Ovary (tissue), 3 donors: Measurements from ENCODE around the gene ADGRE3.

Source experiments
- CTCF ChIP-seq, 3 donors: fragments of 450-650 bp in 2 of 3; fragments of 200-600 bp in 1 of 3; IDR thresholded peaks; one replicate each; pipeline versions ENCODE4 v1.5.1 to v1.8.0; 2016 to 2022; ENCODE audit warnings: antibody characterized with exemption in 3 of 3, mild to moderate bottlenecking in 1 of 3
- EP300 ChIP-seq: sonication (generic); formaldehyde crosslinking; IDR thresholded peaks from one replicate; pipeline ENCODE4 v1.6.1; 2017; ENCODE audit warnings: antibody characterized with exemption
- POLR2A ChIP-seq: fragments of 450-650 bp; IDR thresholded peaks from one replicate; pipeline ENCODE4 v1.6.1; 2017; ENCODE audit warnings: antibody characterized with exemption, mild to moderate bottlenecking, moderate library complexity
- donor health status: DM: no; HTN: no; CAD: no.

- no peak for TF ChIP-seq CTCF (IDR thresholded peaks at IDR 0.05)
- TF ChIP-seq POLR2A, result no peak
- TF ChIP-seq EP300, result no peak
Observed at GRCh38 chr19:14650161-14650560, 24.5 kb downstream of the ADGRE3 start.
